Bone marrow (tissue), 2 donors: ENCODE data around the gene COMMD1.
"Not testable (repeated sequence)": the region's sequence is repeated elsewhere in the genome, so short reads cannot be mapped to it uniquely, and the experiment has no call there.

Source experiments
- DNase-seq, 2 donors: peaks; one replicate each; lab custom pipeline; 2025; lab: John Stamatoyannopoulos, UW

COMMD1 gene

GRCh38 chr2:61924895-61925663, 19.6 kb downstream of the COMMD1 start:
- DNase-seq, result no peak

GRCh38 chr2:61926531-61927477, 21.3 kb downstream of the COMMD1 start:
- DNase-seq, result no peak

- no peak for DNase-seq
These were observed 23.5 kb downstream of the COMMD1 start for GRCh38 chr2:61928826-61929461.

- DNase-seq, result no peak
These were observed 31.6 kb downstream of the COMMD1 start for GRCh38 chr2:61937098-61937497.

GRCh38 chr2:61937886-61938285, 32.4 kb downstream of the COMMD1 start:
- DNase-seq, result no peak

- DNase-seq, result no peak
These were observed 33.0 kb downstream of the COMMD1 start for GRCh38 chr2:61938511-61938910.

GRCh38 chr2:61943251-61943650, 37.8 kb downstream of the COMMD1 start:
- no peak for DNase-seq

- no peak for DNase-seq
These were observed 41.2 kb downstream of the COMMD1 start for GRCh38 chr2:61946666-61947065.

- no peak for DNase-seq
These were observed 43.4 kb downstream of the COMMD1 start for GRCh38 chr2:61948661-61949457.

GRCh38 chr2:61949458-61949713, 43.9 kb downstream of the COMMD1 start:
- no peak for DNase-seq

GRCh38 chr2:61949714-61950560, 44.5 kb downstream of the COMMD1 start:
- no peak for DNase-seq

GRCh38 chr2:61950571-61951315, 45.3 kb downstream of the COMMD1 start:
- no peak for DNase-seq

- DNase-seq, result no peak
These were observed 46.4 kb downstream of the COMMD1 start for GRCh38 chr2:61951881-61952280.

GRCh38 chr2:61952288-61952687, 46.8 kb downstream of the COMMD1 start:
- no peak for DNase-seq

- not testable (repeated sequence) for DNase-seq
These were observed 49.4 kb downstream of the COMMD1 start for GRCh38 chr2:61954856-61955255.

GRCh38 chr2:61959381-61960293, 54.2 kb downstream of the COMMD1 start:
- DNase-seq, result no peak

GRCh38 chr2:61961231-61961901, 55.9 kb downstream of the COMMD1 start:
- DNase-seq, result no peak

- no peak for DNase-seq
These were observed 56.9 kb downstream of the COMMD1 start for GRCh38 chr2:61962095-61962984.
